Astrocyte (in vitro differentiated cells and primary cell): Measurements from ENCODE around the gene ATXN10.

Source experiments
- CTCF ChIP-seq: IDR thresholded peaks from 2 replicates; pipeline ENCODE4 v1.5.1; 2011; ENCODE audit warnings: low read depth, mild to moderate bottlenecking, inconsistent platforms, low read length, moderate library complexity; ENCODE audit not compliant: insufficient read depth
- EZH2 ChIP-seq: IDR thresholded peaks from 2 replicates; pipeline ENCODE4 v1.6.1; 2012; ENCODE audit warnings: mild to moderate bottlenecking, low read length, inconsistent platforms; ENCODE audit not compliant: insufficient read depth

- no peak for TF ChIP-seq CTCF
- no peak for TF ChIP-seq EZH2
Measured at GRCh38 chr22:45877036-45877380, 205.4 kb downstream of the ATXN10 start.
